ENCODE data around the gene ZNF91.
"Not testable (repeated sequence)": the region's sequence is repeated elsewhere in the genome, so short reads cannot be mapped to it uniquely, and the experiment has no call there.

ZNF91 gene

DNA sequence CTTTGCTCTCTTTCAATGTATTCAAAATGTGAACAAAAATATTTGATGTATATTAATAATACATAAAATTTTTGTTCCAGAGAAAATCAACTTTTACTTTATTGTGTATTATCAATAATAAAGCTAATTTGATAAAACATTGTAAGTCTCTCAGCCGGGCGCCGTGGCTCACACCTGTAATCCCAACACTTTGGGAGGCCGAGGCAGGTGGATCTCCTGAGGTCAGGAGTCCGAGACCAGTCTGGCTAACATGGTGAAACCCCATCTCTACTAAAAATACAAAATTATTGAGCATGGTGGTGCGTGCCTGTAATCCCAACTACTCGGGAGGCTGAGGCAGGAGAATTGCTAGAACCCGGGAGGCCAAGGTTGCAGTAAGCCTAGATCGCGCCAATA lies 449 bp upstream of the ZNF91 start:
- DNase-seq (ENCODE audit: low spot score): not testable (repeated sequence)

DNA sequence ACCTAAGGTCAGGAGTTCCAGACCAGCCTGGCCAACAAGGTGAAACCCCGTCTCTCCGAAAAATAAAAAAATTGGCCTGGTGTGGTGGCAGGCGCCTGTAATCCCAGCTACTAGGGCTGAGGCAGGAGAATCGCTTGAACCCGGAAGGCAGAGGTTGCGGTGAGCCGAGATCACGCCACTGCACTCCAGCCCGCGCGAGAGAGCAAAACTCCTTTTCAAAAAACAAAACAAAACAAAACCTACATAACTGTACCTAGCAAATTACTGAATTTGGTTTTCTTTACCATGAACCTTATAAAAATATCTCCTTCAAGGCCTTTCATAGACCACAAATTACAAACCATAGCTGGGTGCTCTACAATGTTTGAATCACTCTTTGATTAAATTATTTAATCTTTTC lies 760 bp downstream of the ZNF91 start:
- no peak for DNase-seq (ENCODE audit: low spot score)

DNA sequence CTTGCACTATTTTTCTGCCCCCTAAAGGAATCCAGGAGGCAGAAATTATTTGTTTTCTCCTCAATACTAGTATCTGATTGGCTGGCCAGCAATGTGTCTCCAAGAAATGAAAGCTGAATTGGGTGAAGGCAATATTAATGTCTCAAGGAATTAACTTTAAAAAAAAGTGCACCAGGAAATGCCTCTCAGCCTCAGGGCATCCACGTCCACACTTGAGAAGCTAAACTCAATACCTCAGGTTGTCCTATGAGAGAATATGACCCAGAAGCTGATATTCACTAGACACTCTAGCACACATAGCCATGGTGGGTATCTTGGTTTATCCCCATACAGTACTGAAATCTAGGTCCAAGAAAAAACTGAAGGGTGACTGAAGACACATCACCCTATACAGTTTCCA lies 2.1 kb downstream of the ZNF91 start:
- DNase-seq (ENCODE audit: low spot score): no peak

- DNase-seq (ENCODE audit: low spot score): no peak
Observed at GRCh38 chr19:23391236-23391635, 4.0 kb downstream of the ZNF91 start.

DNA sequence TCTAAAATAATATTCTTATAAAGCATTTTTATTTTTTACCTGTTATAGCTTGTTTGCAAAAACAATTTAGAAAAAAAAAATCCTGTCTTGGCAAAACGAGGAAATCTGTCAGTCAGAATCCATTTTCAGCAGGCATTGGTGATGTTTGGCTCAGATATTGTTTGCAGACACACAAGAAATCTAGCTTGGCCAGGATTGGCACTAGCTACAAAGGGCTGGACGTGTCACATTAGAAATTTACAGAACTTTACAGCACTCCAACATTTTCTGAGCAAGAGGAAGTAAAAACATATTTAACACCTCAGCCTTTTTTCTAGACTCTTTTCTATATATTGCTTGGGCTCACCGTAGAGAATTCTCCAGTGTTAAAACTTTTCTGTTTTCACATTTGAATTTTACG lies 9.9 kb downstream of the ZNF91 start:
- no peak for DNase-seq (ENCODE audit: low spot score)

DNA sequence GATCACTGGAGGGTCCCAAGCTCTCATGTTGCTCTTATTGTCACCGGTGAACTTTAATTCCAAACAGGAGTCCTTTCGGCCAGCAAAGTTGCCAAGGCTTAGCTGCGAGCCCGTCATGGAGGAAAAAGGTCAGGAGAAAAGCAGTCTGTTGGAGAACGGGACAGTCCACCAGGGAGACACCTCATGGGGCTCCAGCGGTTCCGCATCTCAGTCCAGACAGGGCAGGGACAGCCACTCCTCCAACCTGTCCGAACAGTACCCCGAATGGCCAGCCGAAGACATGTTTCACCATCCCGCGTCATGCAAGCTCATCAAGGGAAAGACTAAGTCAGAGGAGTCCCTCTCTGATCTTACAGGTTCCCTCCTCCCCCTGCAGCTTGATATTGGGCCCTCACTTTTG lies 10.4 kb downstream of the ZNF91 start:
- no peak for DNase-seq (ENCODE audit: low spot score)

DNA sequence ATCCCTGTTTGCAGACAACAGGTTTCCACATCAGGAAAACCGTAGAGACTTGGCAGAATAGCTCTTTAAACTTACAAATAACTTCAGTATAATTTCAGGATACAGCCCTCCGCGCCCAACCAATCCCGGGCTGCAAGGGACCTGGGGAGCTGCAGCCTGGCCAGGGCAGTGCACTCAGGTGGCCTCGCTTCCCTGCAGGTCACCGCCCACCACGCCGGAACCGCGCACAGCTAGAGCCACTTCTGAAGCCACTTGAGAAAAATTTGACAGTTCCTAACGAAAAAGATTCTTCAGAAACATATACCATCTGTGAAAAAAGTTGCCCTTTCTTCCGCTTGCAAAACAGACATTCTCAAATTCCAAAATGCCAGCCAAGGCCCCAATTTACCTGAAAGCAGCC lies 11.1 kb downstream of the ZNF91 start:
- DNase-seq (ENCODE audit: low spot score): no peak

DNA sequence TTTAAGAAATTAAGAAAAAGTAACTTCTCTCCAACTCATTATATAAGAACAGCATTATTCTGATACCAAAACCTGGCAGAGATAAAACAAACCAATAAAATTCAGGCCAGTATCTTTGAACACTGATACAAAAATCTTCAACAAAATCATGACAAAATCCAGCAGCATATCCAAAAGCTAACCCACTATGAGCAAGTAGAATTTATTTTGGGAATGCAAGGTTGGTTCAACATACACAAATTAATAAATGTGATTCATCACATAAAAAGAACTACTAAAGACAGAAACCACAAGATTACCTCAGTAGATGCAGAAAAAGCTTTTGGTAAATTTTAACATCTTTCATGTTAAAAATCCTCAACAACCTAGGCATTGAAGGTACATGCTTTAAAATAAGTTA lies 12.3 kb downstream of the ZNF91 start:
- DNase-seq (ENCODE audit: low spot score): no peak

DNA sequence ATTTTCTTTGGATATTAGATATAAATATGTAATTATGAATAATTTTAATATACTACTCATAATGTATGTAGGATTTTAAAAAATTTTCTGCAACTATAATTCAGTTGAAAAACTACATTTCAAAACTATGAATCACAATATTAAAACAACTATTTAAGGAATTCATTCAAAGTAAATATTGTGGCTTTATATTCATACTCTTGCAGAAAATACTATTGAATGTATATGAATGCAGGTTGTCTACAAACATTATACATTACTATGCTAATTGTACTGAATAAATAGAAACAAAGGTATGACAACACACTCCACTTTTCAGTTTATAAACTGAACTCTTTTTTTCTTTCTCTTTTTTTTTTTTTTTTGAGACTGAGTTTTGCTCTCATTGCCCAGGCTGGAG lies 14.2 kb downstream of the ZNF91 start:
- DNase-seq (ENCODE audit: low spot score): no peak

DNA sequence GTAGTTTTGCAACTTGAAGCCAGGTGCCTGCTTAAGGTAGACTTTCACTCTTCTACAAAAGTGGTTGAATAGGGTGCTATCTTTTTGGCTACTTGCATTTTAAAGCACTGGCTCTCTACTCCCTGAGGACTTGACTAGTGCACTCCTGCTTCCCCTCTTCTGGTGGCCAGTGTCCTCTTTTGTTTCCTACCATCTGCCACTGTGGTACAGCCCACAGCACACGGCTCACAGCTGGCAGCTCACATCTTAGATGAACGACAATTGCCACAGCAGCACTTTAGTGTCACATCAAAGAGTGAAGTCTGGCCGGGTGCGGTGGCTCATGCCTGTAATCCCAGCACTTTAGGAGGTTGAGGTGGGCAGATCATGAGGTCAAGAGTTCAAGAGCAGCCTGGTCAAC lies 15.6 kb downstream of the ZNF91 start:
- not testable (repeated sequence) for DNase-seq (ENCODE audit: low spot score)

GRCh38 chr19:23378948-23379347 lies 16.3 kb downstream of the ZNF91 start:
- no peak for DNase-seq (ENCODE audit: low spot score)

DNA sequence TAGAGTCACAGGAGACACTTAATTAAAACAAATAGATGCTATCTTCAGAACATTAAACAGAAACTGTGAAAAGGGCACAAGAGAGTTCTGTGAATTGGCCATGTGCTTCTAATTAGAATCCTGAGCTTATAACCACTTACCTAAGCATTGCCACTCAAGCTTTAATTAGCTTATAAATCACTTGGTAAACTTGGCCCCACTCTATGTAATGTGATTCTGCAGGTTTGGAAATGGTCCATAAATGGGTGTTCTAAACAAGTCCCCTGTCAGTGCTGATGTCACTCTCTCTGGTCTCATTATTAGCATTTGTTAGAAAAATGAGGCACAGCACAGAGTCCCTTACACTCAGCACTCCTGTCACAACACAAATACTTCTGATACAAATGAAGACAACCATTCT lies 18.0 kb downstream of the ZNF91 start:
- DNase-seq (ENCODE audit: low spot score): no peak

DNA sequence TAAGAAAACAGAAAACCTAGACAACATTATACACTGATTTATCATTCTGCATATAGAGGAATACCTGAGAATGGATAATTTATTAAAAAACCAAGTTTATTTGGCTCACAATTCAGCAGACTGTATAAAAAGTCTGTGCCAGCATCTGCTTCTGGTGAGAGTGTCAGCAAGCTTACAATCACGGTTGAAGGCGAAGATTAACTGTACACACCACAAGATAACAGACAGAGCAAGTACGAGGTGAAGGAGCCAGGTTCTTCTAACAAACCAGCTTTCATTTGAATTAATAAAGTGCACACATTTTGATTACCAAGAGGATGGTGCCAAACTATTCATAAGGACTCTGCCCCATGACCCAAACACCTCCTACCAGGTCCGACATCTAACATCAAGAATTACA lies 28.8 kb downstream of the ZNF91 start:
- DNase-seq (ENCODE audit: low spot score): no peak

DNA sequence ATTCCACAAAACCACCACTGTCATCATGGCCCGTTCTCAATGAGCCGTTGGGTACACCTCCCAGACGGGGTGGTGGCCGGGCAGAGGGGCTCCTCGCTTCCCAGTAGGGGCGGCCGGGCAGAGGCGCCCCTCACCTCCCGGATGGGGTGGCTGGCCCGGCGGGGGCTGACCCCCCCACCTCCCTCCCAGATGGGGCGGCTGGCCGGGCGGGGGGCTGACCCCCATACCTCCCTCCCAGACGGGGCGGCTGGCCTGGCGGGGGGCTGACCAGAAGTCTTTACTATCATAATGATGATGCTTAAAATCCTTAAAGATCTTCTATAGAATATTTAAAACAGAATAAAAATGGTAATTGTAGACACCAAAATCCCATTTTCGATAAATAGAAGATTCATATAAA lies 29.2 kb downstream of the ZNF91 start:
- not testable (repeated sequence) for DNase-seq (ENCODE audit: low spot score)

DNA sequence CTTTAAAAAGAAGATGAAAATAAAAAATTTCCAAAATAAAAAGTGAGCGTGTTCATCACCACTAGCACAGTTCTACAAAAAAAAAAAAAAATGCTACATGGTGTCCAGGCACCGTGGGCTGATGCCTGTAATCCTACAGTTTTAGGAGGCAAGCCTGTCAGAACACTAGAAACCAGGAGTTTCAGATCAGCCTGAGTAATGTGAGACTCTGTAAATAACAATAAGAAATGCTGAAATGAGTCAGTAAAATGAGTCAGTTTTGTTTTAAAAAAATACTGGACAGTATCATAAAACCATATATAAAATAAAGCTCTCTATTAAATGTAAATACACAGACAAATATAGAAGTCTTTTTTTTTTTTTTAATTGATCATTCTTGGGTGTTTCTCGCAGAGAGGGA lies 30.0 kb downstream of the ZNF91 start:
- DNase-seq (ENCODE audit: low spot score): no peak

DNA sequence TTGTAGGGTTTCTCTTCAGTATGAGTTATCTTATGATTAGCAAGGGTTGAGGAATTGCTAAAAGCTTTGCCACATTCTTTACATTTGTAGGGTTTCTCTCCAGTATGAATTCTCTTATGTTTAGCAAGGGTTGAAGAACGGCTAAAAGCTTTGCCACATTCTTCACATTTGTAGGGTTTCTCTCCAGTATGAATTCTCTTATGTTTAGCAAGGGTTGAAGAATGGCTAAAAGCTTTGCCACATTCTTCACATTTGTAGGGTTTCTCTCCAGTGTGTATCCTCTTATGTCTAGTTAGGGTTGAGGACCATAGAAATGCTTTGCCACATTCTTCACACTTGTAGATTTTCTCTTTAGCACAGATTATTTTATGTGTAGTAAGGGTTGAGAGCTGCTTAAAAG lies 33.4 kb downstream of the ZNF91 start:
- not testable (repeated sequence) for DNase-seq (ENCODE audit: low spot score)

DNA sequence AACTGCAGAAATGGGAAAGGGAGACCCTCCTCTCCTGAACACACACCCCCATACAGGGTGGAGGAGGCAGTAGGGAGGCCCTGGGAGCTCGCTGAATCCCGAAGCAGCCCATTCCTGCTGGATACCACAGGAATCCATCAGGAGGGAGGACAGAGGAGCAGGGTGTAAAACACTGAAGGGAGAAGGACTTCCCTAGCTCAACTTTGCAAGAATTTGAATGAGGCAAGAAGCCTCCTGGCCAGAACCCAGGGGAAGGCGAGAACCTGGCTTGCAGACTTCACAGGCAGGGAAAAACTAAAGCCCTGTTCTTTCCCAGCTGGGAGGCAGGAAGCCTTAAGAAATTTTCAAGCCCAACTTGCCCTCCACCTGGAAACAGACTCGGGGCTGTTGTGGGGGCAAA lies 43.5 kb downstream of the ZNF91 start:
- no peak for DNase-seq (ENCODE audit: low spot score)

- DNase-seq (ENCODE audit: low spot score): peak; percentile 38
Observed at GRCh38 chr19:23346696-23347095, 48.6 kb downstream of the ZNF91 start.

DNA sequence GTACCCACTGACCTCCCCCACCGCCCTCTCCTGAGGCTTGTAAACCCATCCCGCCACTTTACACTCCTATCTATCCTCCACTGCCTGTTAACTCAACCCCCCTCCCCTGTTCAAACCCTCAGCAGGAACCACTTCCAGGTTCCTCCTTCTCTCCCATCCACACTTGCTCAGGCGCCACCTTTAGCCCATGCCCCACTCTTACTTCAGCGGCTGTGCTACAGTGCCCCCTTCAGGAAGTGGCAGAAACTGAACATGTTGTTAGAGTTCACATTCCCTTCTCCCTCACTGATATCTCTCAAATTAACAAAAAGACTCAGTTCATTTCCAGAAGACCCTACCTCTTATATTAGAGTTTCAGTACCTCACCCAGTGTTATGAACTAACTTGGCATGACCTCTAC lies 49.4 kb downstream of the ZNF91 start:
- DNase-seq (ENCODE audit: low spot score): no peak

DNA sequence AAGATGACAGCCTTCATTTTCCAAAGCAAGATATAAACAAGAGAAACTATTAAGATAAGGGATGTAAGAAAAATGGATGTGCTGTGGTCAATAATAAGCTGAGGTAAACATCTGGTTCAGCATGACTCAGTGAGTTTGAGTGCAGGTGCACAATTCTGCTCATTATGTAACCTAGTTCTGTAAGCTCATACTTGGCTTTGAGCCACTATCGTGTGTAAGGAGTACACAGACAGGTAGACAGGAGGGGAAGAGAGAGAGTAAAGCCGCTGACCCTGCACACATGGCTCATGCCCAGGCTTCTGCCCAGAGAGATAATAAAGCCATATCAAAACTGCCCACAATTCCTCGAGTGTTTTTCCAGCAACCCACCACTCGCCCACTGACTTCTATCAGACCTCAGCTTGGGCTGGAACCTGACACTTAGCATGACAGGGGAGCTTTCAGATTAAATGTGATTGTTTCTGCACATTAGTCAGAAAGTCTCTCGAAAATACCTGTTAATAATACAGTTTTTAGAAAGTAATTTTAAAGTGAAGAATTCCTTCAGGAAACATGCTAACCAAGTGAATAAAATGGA lies 51.7 kb downstream of the ZNF91 start:
- no peak for DNase-seq (ENCODE audit: low spot score)

DNA sequence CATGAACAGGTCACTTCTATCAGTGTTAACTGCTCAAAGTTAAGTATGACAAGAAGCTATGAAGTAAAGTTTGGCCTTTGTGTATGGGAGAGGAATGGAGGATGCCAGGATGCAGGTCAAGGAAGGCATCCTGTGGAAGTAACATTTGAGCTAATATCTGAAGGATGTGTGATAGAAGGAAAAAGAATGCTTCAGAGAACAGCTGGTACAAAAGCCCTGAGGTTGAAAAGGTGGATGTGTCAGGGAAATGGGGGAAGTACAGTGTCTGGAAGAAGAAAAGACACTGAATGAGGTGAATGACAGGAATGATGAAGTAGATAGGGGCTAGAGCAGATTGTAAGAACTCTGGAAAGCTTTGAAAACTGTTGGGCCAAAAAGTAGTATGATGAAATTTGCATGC lies 67.1 kb downstream of the ZNF91 start:
- no peak for DNase-seq (ENCODE audit: low spot score)

DNA sequence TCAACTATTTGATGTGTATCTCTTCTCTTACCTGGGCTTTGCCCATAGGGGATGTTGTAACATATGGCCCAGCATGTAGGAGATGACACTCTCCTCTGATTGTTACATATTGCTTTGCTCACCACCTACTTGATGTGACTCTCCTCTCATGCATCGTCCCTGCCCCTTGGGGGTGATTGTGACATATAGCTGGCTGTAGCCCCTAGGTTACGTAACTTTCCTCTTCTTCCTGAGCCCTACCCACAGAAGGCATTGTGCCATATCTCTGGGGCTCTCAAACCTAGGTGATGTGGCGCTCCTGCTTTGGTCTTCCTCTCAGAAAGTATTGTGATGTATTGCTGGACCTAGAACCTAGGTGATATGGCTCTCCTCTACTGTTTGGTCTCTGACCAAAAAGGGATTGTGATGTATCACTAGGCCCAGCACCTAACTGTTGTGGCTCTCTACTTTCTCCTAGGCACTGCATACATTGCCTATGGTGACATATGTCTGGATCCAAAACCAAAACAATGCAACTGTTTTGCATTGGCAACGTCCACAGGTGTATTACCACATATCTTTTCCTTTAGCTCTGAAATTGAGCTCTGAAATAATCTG lies 73.2 kb downstream of the ZNF91 start:
- DNase-seq (ENCODE audit: low spot score): no peak

DNA sequence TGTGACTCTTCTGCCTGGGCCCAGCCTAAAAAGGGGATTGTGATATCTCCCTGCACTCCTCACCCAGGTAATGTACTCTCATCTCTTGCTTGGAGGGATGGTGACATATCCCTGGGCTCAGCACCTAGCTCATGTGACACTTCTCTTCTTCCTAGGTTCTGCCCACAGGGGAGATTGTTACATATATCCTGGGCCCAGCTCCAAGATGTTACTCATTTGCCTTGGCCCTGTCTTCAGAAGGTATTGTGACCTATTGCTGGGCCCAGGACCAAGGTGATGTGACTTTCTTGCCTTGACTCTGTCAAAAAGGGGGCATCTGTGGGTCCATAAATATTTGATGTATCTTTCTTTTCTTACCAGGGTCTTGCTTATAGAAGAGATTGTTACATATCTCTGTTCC lies 73.9 kb downstream of the ZNF91 start:
- not testable (repeated sequence) for DNase-seq (ENCODE audit: low spot score)

- not testable (repeated sequence) for DNase-seq (ENCODE audit: low spot score)
Observed at GRCh38 chr19:23319571-23319970, 75.7 kb downstream of the ZNF91 start.
